ENCODE measurements around the gene MANSC1.

DNA sequence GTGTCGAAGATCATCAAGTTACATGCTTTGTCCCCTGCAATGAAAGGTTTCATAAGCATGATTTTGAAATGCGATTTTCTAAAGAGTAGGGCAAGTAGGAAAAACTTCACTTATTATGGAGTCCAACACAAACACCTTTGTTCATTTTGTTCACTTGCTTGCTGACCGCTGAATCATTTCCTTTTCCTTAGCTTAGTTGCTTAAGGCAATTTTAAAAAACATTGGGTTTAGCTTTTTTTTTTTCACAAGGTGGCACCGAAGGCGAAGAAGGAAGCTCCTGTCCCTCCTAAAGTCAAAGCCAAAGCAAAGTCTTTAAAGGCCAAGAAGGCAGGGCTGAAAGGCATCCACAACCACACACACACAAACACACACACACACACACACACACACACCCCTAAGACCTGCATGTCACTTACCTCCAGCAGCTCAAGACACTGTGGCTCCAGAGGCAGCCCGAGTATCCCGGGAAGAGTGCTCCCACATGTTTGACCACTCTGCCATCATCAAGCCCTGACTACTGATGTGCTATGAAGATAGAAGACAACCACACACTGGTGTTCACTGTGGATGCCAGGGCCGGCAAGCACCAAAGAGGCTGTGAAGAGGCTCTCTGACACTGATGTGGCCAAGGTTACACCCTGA lies 11.4 kb downstream of the MANSC1 start:
- TF ChIP-seq, protein P1, sequence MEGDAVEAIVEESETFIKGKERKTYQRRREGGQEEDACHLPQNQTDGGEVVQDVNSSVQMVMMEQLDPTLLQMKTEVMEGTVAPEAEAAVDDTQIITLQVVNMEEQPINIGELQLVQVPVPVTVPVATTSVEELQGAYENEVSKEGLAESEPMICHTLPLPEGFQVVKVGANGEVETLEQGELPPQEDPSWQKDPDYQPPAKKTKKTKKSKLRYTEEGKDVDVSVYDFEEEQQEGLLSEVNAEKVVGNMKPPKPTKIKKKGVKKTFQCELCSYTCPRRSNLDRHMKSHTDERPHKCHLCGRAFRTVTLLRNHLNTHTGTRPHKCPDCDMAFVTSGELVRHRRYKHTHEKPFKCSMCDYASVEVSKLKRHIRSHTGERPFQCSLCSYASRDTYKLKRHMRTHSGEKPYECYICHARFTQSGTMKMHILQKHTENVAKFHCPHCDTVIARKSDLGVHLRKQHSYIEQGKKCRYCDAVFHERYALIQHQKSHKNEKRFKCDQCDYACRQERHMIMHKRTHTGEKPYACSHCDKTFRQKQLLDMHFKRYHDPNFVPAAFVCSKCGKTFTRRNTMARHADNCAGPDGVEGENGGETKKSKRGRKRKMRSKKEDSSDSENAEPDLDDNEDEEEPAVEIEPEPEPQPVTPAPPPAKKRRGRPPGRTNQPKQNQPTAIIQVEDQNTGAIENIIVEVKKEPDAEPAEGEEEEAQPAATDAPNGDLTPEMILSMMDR (IDR thresholded peaks at IDR 0.05): no peak
- peak in 1 of 2 donors; percentile 39 for TF ChIP-seq POLR2A (IDR thresholded peaks at IDR 0.05)

All from uterus (tissue), 2 donors.